Glomerular visceral epithelial cell (primary cell): ENCODE results near the gene CX3CR1.

Experiments
- DNase-seq: peaks from one replicate; pipeline ENCODE4 v3.0.0-alpha.2; 2016; ENCODE audit errors: extremely low spot score

The CX3CR1 gene

DNA sequence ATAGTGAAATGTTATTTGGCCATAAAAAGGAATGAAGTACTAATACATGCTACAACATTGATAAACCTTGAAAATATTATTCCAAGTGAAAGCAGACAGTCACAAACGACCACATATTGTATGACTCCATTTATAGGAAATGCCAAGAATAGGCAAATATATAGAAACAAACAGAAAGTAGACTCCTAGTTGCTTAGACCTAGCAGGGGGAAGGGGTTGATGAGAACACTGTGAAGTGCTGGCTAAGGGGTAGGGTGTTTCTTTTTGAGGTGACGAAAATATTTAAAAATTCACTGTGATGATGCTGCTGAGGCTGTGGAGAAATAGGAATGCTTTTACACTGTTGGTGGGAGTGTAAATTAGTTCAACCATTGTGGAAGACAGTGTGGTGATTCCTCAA, 56.9 kb downstream of the CX3CR1 start:
- DNase-seq, result no peak

- no peak for DNase-seq
These were observed 57.4 kb downstream of the CX3CR1 start for GRCh38 chr3:39222462-39222861.

GRCh38 chr3:39221141-39221530, 58.7 kb downstream of the CX3CR1 start:
- no peak for DNase-seq

DNA sequence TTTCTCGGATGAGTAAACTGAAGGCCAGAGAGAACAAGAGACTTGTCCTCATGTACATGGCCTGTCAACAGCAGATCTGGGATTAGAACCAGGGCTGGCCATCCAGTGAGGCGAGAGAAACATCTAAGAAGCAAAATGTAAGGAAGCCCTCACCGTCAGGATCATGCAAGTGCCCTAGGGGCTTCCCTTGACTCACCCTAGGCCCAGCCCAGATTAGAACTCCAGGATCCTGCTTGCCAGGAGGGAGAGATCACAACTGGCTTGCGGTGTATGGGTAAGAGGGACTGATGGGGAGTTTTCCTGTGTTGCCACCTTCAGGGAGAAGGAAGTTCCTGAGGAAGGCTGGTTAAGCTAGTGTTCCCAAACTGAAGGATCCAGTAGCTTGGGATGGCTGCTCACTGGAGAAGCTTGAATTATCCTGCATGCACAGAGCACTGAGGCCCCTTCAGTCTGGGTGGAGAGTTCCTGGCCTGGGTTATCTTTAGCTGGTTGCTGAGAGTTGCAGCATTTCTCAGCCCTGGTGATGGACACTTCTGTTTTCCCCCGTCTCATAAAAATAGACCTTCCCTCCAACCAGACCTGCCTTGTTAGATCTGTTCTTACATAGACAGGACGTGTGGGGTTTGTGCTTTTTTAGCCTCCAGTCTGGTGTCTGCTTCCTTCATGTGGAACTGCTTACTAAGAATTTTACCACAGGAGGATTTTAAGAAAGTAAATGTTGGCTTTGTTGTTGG, 59.3 kb downstream of the CX3CR1 start:
- no peak for DNase-seq

DNA sequence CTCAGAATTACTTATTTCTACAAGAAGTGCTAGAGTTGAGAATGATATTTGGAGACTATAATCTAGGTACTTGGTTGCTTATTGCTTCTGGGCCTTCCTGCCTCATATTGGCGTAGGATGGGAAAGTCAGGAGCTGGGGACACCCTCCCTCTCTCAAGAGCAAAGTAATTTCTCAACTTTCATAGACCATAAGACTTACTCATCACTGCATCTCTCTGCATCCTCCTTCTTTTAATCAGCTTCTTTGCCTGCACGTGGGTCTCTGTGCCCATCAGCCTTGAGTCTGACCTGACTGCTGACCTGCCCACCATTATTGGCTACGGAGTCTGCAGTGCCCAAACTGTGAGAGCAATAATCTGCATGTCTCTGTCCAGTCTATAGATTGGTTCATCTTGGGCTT, 60.1 kb downstream of the CX3CR1 start:
- no peak for DNase-seq

- DNase-seq, result no peak
These were observed 63.6 kb downstream of the CX3CR1 start for GRCh38 chr3:39216176-39216790.

- DNase-seq, result no peak
These were observed 66.2 kb downstream of the CX3CR1 start for GRCh38 chr3:39213613-39214012.
